ENCODE measurements around the gene TPMT. TPM values are rescaled to one million over a fixed set of nuclear protein-coding genes. Genes with fewer than 3 reads are reported as not detected.

The TPMT gene
- total RNA-seq, 2 donors from 2014 or later: 10.0 to 11.8 TPM

DNA sequence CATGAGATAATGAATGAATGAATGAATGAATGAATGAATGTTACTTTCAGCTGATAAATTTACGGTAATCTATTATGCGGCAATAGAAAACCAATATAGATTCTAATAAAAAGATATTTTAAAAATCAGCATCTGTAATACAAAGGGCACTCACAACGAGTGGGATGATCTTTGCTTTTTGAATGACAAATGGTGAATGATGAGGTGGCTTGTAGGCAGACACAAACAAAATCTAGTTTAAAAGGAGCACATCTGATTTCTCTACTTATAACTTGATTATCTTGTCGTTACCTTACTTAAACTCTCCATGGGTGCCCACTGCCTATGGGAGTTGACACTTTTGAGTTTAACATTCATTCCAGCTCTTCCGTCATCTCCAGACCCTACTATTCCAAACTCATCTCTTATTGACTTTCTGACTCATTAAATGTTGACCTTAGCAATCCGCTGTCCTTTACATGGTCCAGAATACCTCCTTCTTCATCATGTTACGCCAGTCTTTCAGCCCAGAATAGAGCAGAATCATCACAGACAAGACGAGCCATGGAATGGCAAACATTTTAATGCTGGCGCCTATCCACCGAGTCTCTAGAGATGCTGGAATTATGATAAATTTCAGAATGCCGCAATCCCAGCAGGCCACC is 73.7 kb downstream of the TPMT start:
- intact Hi-C loops (cut with DNase I): no loop called here
- DNase-seq (ENCODE audit: low spot score): no peak

DNA sequence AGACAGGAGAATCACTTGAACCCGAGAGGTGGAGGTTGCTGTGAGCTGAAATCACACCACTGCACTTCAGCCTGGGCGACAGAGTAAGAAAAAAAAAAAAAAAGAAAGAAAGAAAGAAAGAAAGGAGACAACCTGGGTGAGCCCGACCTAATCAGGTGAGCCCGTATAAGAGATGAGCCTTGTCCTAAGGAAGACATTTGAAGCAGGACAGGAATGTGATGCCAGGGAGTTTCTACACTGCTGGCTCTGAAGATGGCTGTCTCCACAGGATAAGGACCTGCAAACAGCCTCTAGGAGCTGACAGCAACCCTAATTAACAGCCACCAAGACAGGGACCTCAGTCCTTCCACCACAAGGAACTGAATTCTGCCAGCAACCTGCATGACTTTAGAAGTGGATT is 74.3 kb downstream of the TPMT start:
- intact Hi-C loops (cut with DNase I): no loop called here
- no peak for DNase-seq (ENCODE audit: low spot score)

DNA sequence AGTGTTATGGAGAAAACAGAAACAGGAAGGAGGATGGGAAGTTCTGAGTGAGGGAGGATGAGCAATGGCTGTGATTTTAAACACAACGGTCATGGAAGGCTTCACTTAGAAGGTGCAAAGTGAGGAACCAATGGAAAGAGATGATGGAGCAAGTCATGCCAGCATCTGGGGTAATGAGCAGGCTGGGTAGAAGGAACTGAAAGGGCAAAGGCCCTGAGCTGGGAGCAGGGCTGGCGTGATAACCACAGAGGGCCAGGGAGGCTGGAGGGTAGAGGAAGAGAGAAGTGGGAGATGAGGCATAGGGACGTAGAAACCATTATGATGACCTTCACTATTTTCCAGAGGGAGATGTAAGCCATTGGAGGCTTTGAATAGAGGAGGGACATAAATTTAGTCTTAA is 76.0 kb downstream of the TPMT start:
- intact Hi-C loops (cut with DNase I): no loop called here

More for the DNA sequence above, 76.0 kb downstream of the TPMT start:
- no peak for DNase-seq (ENCODE audit: low spot score)

Other genes starting within 250 kb of the TPMT start
- 100 to 1,000 TPM in 1 of 2 donors, 10 to 100 TPM in 1; 74.6 to 110 TPM for gene KIF13A, start 167.4 kb downstream of the TPMT start, total RNA-seq
- gene NHLRC1, start 32.4 kb downstream of the TPMT start, total RNA-seq: 1 to 10 TPM; 1.0 to 1.9 TPM
- gene KDM1B, start 345 bp upstream of the TPMT start, total RNA-seq: 10 to 100 TPM; 15.1 to 15.8 TPM
- 10 to 100 TPM; 54.6 to 79.3 TPM for gene DEK, start 109.5 kb upstream of the TPMT start, total RNA-seq
- gene RNF144B, start 232.3 kb upstream of the TPMT start, total RNA-seq: 10 to 100 TPM; 21.5 to 26.0 TPM